ENCODE data around the gene RNF151. TPM values are rescaled to one million over a fixed set of nuclear protein-coding genes. Genes with fewer than 3 reads are reported as not detected.

Gene RNF151
- total and polyA plus RNA-seq, 2 of the 13 experiments (the other 11 are each of a cell fraction or from before 2014, with no cell fraction given) = not detected

GRCh38 chr16:1968146-1968953 lies 1.7 kb downstream of the RNF151 start:
- ATAC-seq (no peak), FAIRE-seq (no peak), DNase-seq (ENCODE audit: low spot score) (no peak)
- no peak for TF ChIP-seq ZBTB46 (CRISPR knock-in tag; IDR thresholded peaks at IDR 0.05; ENCODE audit: borderline replicate concordance)
- peak; percentile 38 for TF ChIP-seq AGO2 (optimal IDR thresholded peaks at IDR 0.05; ENCODE audit: low read depth, low read length)
- CTCF ChIA-PET (ENCODE audit: low intra/inter-chr PET ratio, low total read pairs) = no interaction called here
- intact Hi-C loops (cut with micrococcal nuclease; ENCODE audit: unreplicated experiment) = no loop called here
- peaks cover 2 to 6% of the 10 kb centered on the region in 2 experiments; a peak in 1 of 5 replicates for H3K36me3 ChIP-seq (replicated peaks in 1 of 2; ENCODE audit: control insufficient read depth in 1 of 2, insufficient read depth in 2 of 2, low read length in 2 of 2)
- H4K20me1 ChIP-seq (ENCODE audit: insufficient read depth, low read length) = peaks cover 10% of the 10 kb centered on the region
- H3K79me2 ChIP-seq (ENCODE audit: insufficient read depth, low read length) = peaks cover 33% of the 10 kb centered on the region
- no peak overlapping the region for H3K4me3 ChIP-seq (replicated peaks in 1 of 3; ENCODE audit: insufficient read depth in 1 of 3, low read depth in 2 of 3, low read length in 3 of 3)
- no peaks in the 10 kb centered on the region; a peak in 1 of 5 replicates for H3K27me3 ChIP-seq (ENCODE audit: control insufficient read depth in 1 of 2, insufficient read depth in 2 of 2, low read length in 2 of 2)
- H3K9me3 ChIP-seq (ENCODE audit: low read length) = no peaks in the 10 kb centered on the region
- H3K4me2 ChIP-seq (ENCODE audit: low read depth, low read length) = no peak overlapping the region
- WGBS (ENCODE audit: low lambda C conversion rate) = 89% methylated on average over 20 of the region's 41 CpGs
- POLR2A ChIA-PET = interaction anchor here (1.0 to 1.3 kb wide), 2 partner anchors 25 to 40 kb away, joined by 3 to 4 read pairs; partner anchors contain the start of gene MSRB1
- H3K4me1 ChIP-seq (ENCODE audit: insufficient read depth, low read length) = peaks cover 29% of the 10 kb centered on the region
- in situ Hi-C loops (cut with HindIII; ENCODE audit: extremely low pct_ligation_motif_present, low pct_unique_long_range_greater_than_20kb) = no loop called here
- no TSS peak for BruUV-seq (replicated peaks)
- H2AFZ ChIP-seq (ENCODE audit: low read length) = no peak overlapping the region
- H3K9ac ChIP-seq (ENCODE audit: insufficient read depth, low read depth, low read length) = no peak overlapping the region
- H3K27ac ChIP-seq (ENCODE audit: extremely low read length, insufficient read depth, low read length) = no peak overlapping the region

GRCh38 chr16:1971796-1972489 lies 5.3 kb downstream of the RNF151 start, which contains the start of gene TBL3:
Gene TBL3, plus strand, starts transcription at chr16:1972053. Its CDS starts 112 bp downstream, at chr16:1972165.
- peak within 1 kb of the TSS; percentile 75 for H3K27ac ChIP-seq (ENCODE audit: extremely low read length, insufficient read depth, low read length)
- peak; percentile 62 for FAIRE-seq
- peak within 1 kb of the TSS; percentile 99 for H3K4me2 ChIP-seq (ENCODE audit: low read depth, low read length)
- intact Hi-C loops (cut with micrococcal nuclease; ENCODE audit: unreplicated experiment) (no loop called here), in situ Hi-C loops (cut with HindIII; ENCODE audit: extremely low pct_ligation_motif_present, low pct_unique_long_range_greater_than_20kb) (no loop called here)
- H3K9me3 ChIP-seq (ENCODE audit: low read length) = no peaks in the 10 kb centered on the region
- peaks cover 21% of the 10 kb centered on the region for H3K4me1 ChIP-seq (ENCODE audit: insufficient read depth, low read length)
- peak; percentile 89 for ATAC-seq
- ChIA-PET CTCF (ENCODE audit: low intra/inter-chr PET ratio, low total read pairs) (no interaction called here), POLR2A (interaction anchor here (1.0 to 2.8 kb wide), 13 partner anchors 8 to 189 kb away, joined by 3 to 26 read pairs (median 4); partner anchors contain the start of genes GFER, MSRB1, NDUFB10 and NUBP2)
- peaks cover 18 to 26% of the 10 kb centered on the region in 2 experiments; a peak in 3 of 5 replicates for H3K36me3 ChIP-seq (replicated peaks in 1 of 2; ENCODE audit: control insufficient read depth in 1 of 2, insufficient read depth in 2 of 2, low read length in 2 of 2)
- WGBS (ENCODE audit: low lambda C conversion rate) = 0% methylated on average over 4 of the region's 78 CpGs
- H4K20me1 ChIP-seq (ENCODE audit: insufficient read depth, low read length) = no peaks in the 10 kb centered on the region
- no peaks in the 10 kb centered on the region for H3K27me3 ChIP-seq (ENCODE audit: control insufficient read depth in 1 of 2, insufficient read depth in 2 of 2, low read length in 2 of 2)
- H2AFZ ChIP-seq (ENCODE audit: low read length) = no peak within 1 kb of the TSS
- BruUV-seq (replicated peaks) = no TSS peak
- peak; percentile 87 for DNase-seq (ENCODE audit: low spot score)
- peak within 1 kb of the TSS; percentile 74 to 99 (median 84) for H3K4me3 ChIP-seq (replicated peaks in 1 of 3; ENCODE audit: insufficient read depth in 1 of 3, low read depth in 2 of 3, low read length in 3 of 3)
- peaks cover 14% of the 10 kb centered on the region for H3K79me2 ChIP-seq (ENCODE audit: insufficient read depth, low read length)
- H3K9ac ChIP-seq (ENCODE audit: insufficient read depth, low read depth, low read length) = peak within 1 kb of the TSS; percentile 86
- TF ChIP-seq MIER2 (CRISPR knock-in tag; IDR thresholded peaks at IDR 0.05) (0 out of 2 replicates have a peak, but pooled peaks have one; percentile 51), ATF4 (CRISPR knock-in tag; IDR thresholded peaks at IDR 0.05) (peak in 1 of 2 experiments; percentile 41; a peak in 1 of 4 replicates), ATF5 (CRISPR knock-in tag; IDR thresholded peaks at IDR 0.05; ENCODE audit: low read depth) (peak; percentile 87; the same call in 1 of the 2 replicates), CEBPG (CRISPR knock-in tag; IDR thresholded peaks at IDR 0.05) (peak; percentile 54), GMEB2 (CRISPR knock-in tag; IDR thresholded peaks at IDR 0.05; ENCODE audit: low read depth) (peak; percentile 81), ZNF205 (CRISPR knock-in tag; IDR thresholded peaks at IDR 0.05) (peak; percentile 89; the same call in 1 of the 2 replicates), RARA (CRISPR knock-in tag; IDR thresholded peaks at IDR 0.05) (peak; percentile 56)

All from HepG2 (cell line).